K562 (cell line): Measurements from ENCODE around the gene MBD4. TPM values are rescaled to one million over a fixed set of nuclear protein-coding genes. Genes with fewer than 3 reads are reported as not detected.

ENCODE experiments used
- CAMTA2 ChIP-seq: fragments of 250-450 bp; sonication (Bioruptor Pico); conservative IDR thresholded peaks from 2 replicates; pipeline ENCODE4 v1.5.1; 2022
- CHD1 ChIP-seq: fragments of 200-600 bp; sonication (generic); IDR thresholded peaks from one replicate; pipeline ENCODE4 v1.6.1; 2012; ENCODE audit warnings: mild to moderate bottlenecking, moderate library complexity, low read length, inconsistent platforms
- GABPA ChIP-seq: fragments of 200-800 bp; sonication (Bioruptor generic); conservative IDR thresholded peaks from 2 replicates; pipeline ENCODE4 v1.6.1; 2016; ENCODE audit warnings: low read depth, missing genetic modification characterization, missing compliant biosample characterization
- NR2C1 ChIP-seq, 2 experiments: fragments of 450-650 bp; IDR thresholded peaks; 2 replicates each; pipeline ENCODE4 v1.6.1; 2017; ENCODE audit warnings: mild to moderate bottlenecking in 2 of 2, antibody characterized with exemption in 1 of 2, inconsistent platforms in 1 of 2, missing compliant biosample characterization in 1 of 2, missing genetic modification characterization in 1 of 2
- RFX5 ChIP-seq: IDR thresholded peaks from 2 replicates; pipeline ENCODE4 v1.6.1; 2011; ENCODE audit warnings: low read depth, mild to moderate bottlenecking, improper control_type of control experiment, low read length
- TCF7L2 ChIP-seq: fragments of 150-350 bp; IDR thresholded peaks from 2 replicates; pipeline ENCODE4 v1.6.1; 2016; ENCODE audit warnings: low read depth, mild to moderate bottlenecking, low read length, moderate library complexity
- ZNF121 ChIP-seq: sonication (generic); formaldehyde crosslinking; conservative IDR thresholded peaks from 2 replicates; pipeline ENCODE4 v1.8.0; 2022; ENCODE audit warnings: missing genetic modification reagents
- ZNF133 ChIP-seq: fragments of 250-450 bp; sonication (Bioruptor Pico); IDR thresholded peaks from 2 replicates; pipeline ENCODE4 v1.4.0; 2020; ENCODE audit warnings: mild to moderate bottlenecking
- ZNF764 ChIP-seq: fragments of 250-450 bp; sonication (Bioruptor Pico); IDR thresholded peaks from 2 replicates; pipeline ENCODE4 v1.4.0; 2020; ENCODE audit warnings: low read depth, mild to moderate bottlenecking, moderate library complexity
- polyA plus RNA-seq, 8 experiments: library from polyadenylated mRNA; depleted of rRNA in 4 of 8; stranded (reverse) in 5 of 8; unstranded in 3 of 8; fragments of >200 nt; fragmentation: Nextera tagmentation in 2 of 8; fragmentation: Illumina TruSeq in 1 of 8; extraction: Ambion mirVana in 2 of 8; extraction: Trizol in 1 of 8; gene quantifications; 2 replicates each; pipeline versions ENCODE4 v1.2.1 to v1.2.3, GENCODE V29; 2011 to 2014; ENCODE audit warnings: inconsistent platforms in 1 of 8, missing spikeins in 1 of 8
- total RNA-seq, 7 experiments: library from RNA; depleted of rRNA in 6 of 7; stranded (reverse); fragments of >200 nt in 6 of 7; fragmentation: Illumina TruSeq in 2 of 7; extraction: Trizol in 2 of 7; gene quantifications; 2 replicates each; pipeline versions ENCODE4 v1.2.1 to v1.2.3, GENCODE V29; 2011 to 2021; ENCODE audit warnings: low replicate concordance in 1 of 7
- TF ChIP-seq, protein P1 (sequence below): fragments of 250-450 bp; sonication (Bioruptor Pico); IDR thresholded peaks from 2 replicates; pipeline ENCODE4 v1.5.0; 2021; ENCODE audit warnings: mild to moderate bottlenecking, borderline replicate concordance
- TF ChIP-seq, protein P2 (sequence below): fragments of 450-650 bp; formaldehyde crosslinking; IDR thresholded peaks from 2 replicates; pipeline ENCODE4 v1.4.0; 2022; ENCODE audit warnings: mild to moderate bottlenecking, moderate library complexity
- TF ChIP-seq, protein P3 (sequence below): sonication (generic); formaldehyde crosslinking; IDR thresholded peaks from 2 replicates; pipeline ENCODE4 v1.8.0; 2022; ENCODE audit warnings: missing genetic modification reagents, mild to moderate bottlenecking, moderate library complexity, borderline replicate concordance

Gene MBD4
- total and polyA plus RNA-seq, 9 of the 15 experiments (the other 6 are each of a cell fraction or from before 2014, with no cell fraction given), result 13.3 to 63.9 (median 39.0) TPM

DNA sequence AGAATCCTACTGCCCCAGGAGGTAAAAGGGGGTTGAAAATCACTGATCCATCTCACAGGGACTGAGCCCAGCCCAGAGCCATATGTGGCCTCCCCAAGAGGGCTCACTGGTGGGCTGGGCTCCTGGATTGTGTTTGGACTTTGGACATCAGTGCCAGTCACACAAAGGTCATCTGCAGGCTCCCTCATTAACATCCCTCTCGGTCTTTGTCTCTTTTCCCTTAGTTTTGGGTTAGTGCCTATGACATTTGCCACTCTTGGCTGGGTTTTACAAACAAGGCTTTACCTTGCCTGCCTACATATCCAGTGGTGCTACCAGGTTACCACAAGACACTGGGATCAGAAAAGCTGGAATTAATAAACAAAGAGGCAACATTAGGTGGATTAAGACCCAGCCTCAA is 28.2 kb upstream of the MBD4 start (continued):
- TF ChIP-seq, protein P1, sequence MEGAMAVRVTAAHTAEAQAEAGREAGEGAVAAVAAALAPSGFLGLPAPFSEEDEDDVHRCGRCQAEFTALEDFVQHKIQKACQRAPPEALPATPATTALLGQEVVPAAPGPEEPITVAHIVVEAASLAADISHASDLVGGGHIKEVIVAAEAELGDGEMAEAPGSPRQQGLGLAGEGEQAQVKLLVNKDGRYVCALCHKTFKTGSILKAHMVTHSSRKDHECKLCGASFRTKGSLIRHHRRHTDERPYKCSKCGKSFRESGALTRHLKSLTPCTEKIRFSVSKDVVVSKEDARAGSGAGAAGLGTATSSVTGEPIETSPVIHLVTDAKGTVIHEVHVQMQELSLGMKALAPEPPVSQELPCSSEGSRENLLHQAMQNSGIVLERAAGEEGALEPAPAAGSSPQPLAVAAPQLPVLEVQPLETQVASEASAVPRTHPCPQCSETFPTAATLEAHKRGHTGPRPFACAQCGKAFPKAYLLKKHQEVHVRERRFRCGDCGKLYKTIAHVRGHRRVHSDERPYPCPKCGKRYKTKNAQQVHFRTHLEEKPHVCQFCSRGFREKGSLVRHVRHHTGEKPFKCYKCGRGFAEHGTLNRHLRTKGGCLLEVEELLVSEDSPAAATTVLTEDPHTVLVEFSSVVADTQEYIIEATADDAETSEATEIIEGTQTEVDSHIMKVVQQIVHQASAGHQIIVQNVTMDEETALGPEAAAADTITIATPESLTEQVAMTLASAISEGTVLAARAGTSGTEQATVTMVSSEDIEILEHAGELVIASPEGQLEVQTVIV, result no peak
- TF ChIP-seq TCF7L2 (no peak), GABPA (tag) (no peak), RFX5 (no peak), ZNF121 (CRISPR knock-in tag) (no peak), NR2C1 (IDR thresholded peaks at IDR 0.05) (no peak), NR2C1 (tag; IDR thresholded peaks at IDR 0.05) (no peak), ZNF133 (CRISPR knock-in tag) (no peak), CHD1 (no peak), CAMTA2 (no peak), ZNF764 (CRISPR knock-in tag) (no peak)
- TF ChIP-seq, protein P2, sequence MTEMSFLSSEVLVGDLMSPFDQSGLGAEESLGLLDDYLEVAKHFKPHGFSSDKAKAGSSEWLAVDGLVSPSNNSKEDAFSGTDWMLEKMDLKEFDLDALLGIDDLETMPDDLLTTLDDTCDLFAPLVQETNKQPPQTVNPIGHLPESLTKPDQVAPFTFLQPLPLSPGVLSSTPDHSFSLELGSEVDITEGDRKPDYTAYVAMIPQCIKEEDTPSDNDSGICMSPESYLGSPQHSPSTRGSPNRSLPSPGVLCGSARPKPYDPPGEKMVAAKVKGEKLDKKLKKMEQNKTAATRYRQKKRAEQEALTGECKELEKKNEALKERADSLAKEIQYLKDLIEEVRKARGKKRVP (CRISPR knock-in tag), result no peak
- TF ChIP-seq, protein P3, sequence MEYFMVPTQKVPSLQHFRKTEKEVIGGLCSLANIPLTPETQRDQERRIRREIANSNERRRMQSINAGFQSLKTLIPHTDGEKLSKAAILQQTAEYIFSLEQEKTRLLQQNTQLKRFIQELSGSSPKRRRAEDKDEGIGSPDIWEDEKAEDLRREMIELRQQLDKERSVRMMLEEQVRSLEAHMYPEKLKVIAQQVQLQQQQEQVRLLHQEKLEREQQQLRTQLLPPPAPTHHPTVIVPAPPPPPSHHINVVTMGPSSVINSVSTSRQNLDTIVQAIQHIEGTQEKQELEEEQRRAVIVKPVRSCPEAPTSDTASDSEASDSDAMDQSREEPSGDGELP (CRISPR knock-in tag), result no peak
